ENCODE results near the gene WDTC1. TPM values are rescaled to one million over a fixed set of nuclear protein-coding genes. Genes with fewer than 3 reads are reported as not detected.
"Not testable (repeated sequence)": the region's sequence is repeated elsewhere in the genome, so short reads cannot be mapped to it uniquely, and the experiment has no call there.

The WDTC1 gene
- total RNA-seq, 2 donors from 2014 or later, result 30.7 to 32.9 TPM

- peaks cover 4% of the 10 kb centered on the region for H3K36me3 Mint-ChIP-seq (ENCODE audit: low read depth)
- ATAC-seq, result no peak
Observed at GRCh38 chr1:27269276-27269675, 34.8 kb downstream of the WDTC1 start.

GRCh38 chr1:27274204-27274603 lies 39.8 kb downstream of the WDTC1 start:
- ATAC-seq, result no peak
- Mint-ChIP-seq H3K36me3 (ENCODE audit: low read depth) (peaks cover 8% of the 10 kb centered on the region), H3K27ac (peak overlapping the region; percentile 29), H3K4me1 (peaks cover 13% of the 10 kb centered on the region), H3K4me3 (no peak overlapping the region), H3K27me3 (no peaks in the 10 kb centered on the region)
- no peaks in the 10 kb centered on the region for H3K9me3 ChIP-seq (ENCODE audit: control insufficient read depth, low read length, poor library complexity, severe bottlenecking)
- no peak for DNase-seq

More at GRCh38 chr1:27269276-27269675, 34.8 kb downstream of the WDTC1 start:
- Mint-ChIP-seq H3K27me3 (no peaks in the 10 kb centered on the region), H3K4me1 (peaks cover 8% of the 10 kb centered on the region), H3K27ac (no peak overlapping the region), H3K4me3 (no peak overlapping the region)
- no peak for DNase-seq
- H3K9me3 ChIP-seq (ENCODE audit: control insufficient read depth, low read length, poor library complexity, severe bottlenecking), result no peaks in the 10 kb centered on the region

GRCh38 chr1:27275696-27276095 lies 41.3 kb downstream of the WDTC1 start:
- peaks cover 6% of the 10 kb centered on the region for H3K36me3 Mint-ChIP-seq (ENCODE audit: low read depth)
- H3K9me3 ChIP-seq (ENCODE audit: control insufficient read depth, low read length, poor library complexity, severe bottlenecking), result no peaks in the 10 kb centered on the region
- no peak overlapping the region for H3K4me3 Mint-ChIP-seq
- H3K27ac Mint-ChIP-seq, result no peak overlapping the region
- DNase-seq (no peak), ATAC-seq (no peak)
- H3K27me3 Mint-ChIP-seq, result no peaks in the 10 kb centered on the region
- H3K4me1 Mint-ChIP-seq, result peaks cover 11% of the 10 kb centered on the region

GRCh38 chr1:27284425-27285273 lies 50.2 kb downstream of the WDTC1 start:
- Mint-ChIP-seq H3K27ac (no peak overlapping the region), H3K4me3 (no peak overlapping the region), H3K36me3 (ENCODE audit: low read depth) (peaks cover 6% of the 10 kb centered on the region), H3K27me3 (no peaks in the 10 kb centered on the region), H3K4me1 (peaks cover 2% of the 10 kb centered on the region)
- DNase-seq (peak; percentile 62 to 84 (median 71)), ATAC-seq (peak; percentile 91)
- H3K9me3 ChIP-seq (ENCODE audit: control insufficient read depth, low read length, poor library complexity, severe bottlenecking), result no peaks in the 10 kb centered on the region

- no peaks in the 10 kb centered on the region for H3K9me3 ChIP-seq (ENCODE audit: control insufficient read depth, low read length, poor library complexity, severe bottlenecking)
- H3K36me3 Mint-ChIP-seq (ENCODE audit: low read depth), result peaks cover 6% of the 10 kb centered on the region
- no peaks in the 10 kb centered on the region for H3K27me3 Mint-ChIP-seq
- H3K4me3 Mint-ChIP-seq, result no peak overlapping the region
- H3K27ac Mint-ChIP-seq, result no peak overlapping the region
- DNase-seq (no peak), ATAC-seq (no peak)
- peaks cover 2% of the 10 kb centered on the region for H3K4me1 Mint-ChIP-seq
Observed at GRCh38 chr1:27285274-27285660, 50.8 kb downstream of the WDTC1 start.

- not testable (repeated sequence) for H3K36me3 Mint-ChIP-seq (ENCODE audit: low read depth); DNase-seq; H3K27me3 Mint-ChIP-seq; H3K4me3 Mint-ChIP-seq; H3K9me3 ChIP-seq (ENCODE audit: control insufficient read depth, low read length, poor library complexity, severe bottlenecking); H3K27ac Mint-ChIP-seq; ATAC-seq; H3K4me1 Mint-ChIP-seq
Observed at GRCh38 chr1:27285821-27286220, 51.4 kb downstream of the WDTC1 start.

- H3K27ac Mint-ChIP-seq; H3K4me1 Mint-ChIP-seq; H3K27me3 Mint-ChIP-seq; H3K9me3 ChIP-seq (ENCODE audit: control insufficient read depth, low read length, poor library complexity, severe bottlenecking); ATAC-seq; DNase-seq; H3K4me3 Mint-ChIP-seq; H3K36me3 Mint-ChIP-seq (ENCODE audit: low read depth): not testable (repeated sequence)
Observed at GRCh38 chr1:27289125-27289524, 54.7 kb downstream of the WDTC1 start.

GRCh38 chr1:27290581-27290980 lies 56.1 kb downstream of the WDTC1 start:
- Mint-ChIP-seq H3K27ac (no peak overlapping the region), H3K36me3 (ENCODE audit: low read depth) (peaks cover 8% of the 10 kb centered on the region)

GRCh38 chr1:27292106-27292505 lies 57.7 kb downstream of the WDTC1 start:
- no peak overlapping the region for H3K27ac Mint-ChIP-seq
- H3K4me1 Mint-ChIP-seq, result peaks cover 3% of the 10 kb centered on the region
- peaks cover 8% of the 10 kb centered on the region for H3K36me3 Mint-ChIP-seq (ENCODE audit: low read depth)
- DNase-seq (no peak), ATAC-seq (no peak)
- H3K4me3 Mint-ChIP-seq, result no peak overlapping the region
- no peaks in the 10 kb centered on the region for H3K9me3 ChIP-seq (ENCODE audit: control insufficient read depth, low read length, poor library complexity, severe bottlenecking)
- no peaks in the 10 kb centered on the region for H3K27me3 Mint-ChIP-seq

More at GRCh38 chr1:27290581-27290980, 56.1 kb downstream of the WDTC1 start:
- no peaks in the 10 kb centered on the region for H3K27me3 Mint-ChIP-seq
- peaks cover 3% of the 10 kb centered on the region for H3K4me1 Mint-ChIP-seq
- no peak for ATAC-seq
- H3K4me3 Mint-ChIP-seq, result peak overlapping the region; percentile 15
- H3K9me3 ChIP-seq (ENCODE audit: control insufficient read depth, low read length, poor library complexity, severe bottlenecking), result no peaks in the 10 kb centered on the region
- no peak for DNase-seq

GRCh38 chr1:27293915-27294314 lies 59.5 kb downstream of the WDTC1 start:
- no peak overlapping the region for H3K27ac Mint-ChIP-seq
- no peak for ATAC-seq
- no peak for DNase-seq
- H3K27me3 Mint-ChIP-seq, result no peaks in the 10 kb centered on the region
- no peak overlapping the region for H3K4me3 Mint-ChIP-seq
- peaks cover 2% of the 10 kb centered on the region for H3K36me3 Mint-ChIP-seq (ENCODE audit: low read depth)
- peaks cover 3% of the 10 kb centered on the region for H3K4me1 Mint-ChIP-seq
- H3K9me3 ChIP-seq (ENCODE audit: control insufficient read depth, low read length, poor library complexity, severe bottlenecking), result no peaks in the 10 kb centered on the region

GRCh38 chr1:27296773-27297291 lies 62.4 kb downstream of the WDTC1 start:
- H3K4me3 Mint-ChIP-seq, result no peak overlapping the region
- H3K27ac Mint-ChIP-seq, result no peak overlapping the region
- DNase-seq (peak; percentile 45 to 62 (median 60)), ATAC-seq (peak; percentile 67)
- peaks cover 3% of the 10 kb centered on the region for H3K36me3 Mint-ChIP-seq (ENCODE audit: low read depth)
- H3K9me3 ChIP-seq (ENCODE audit: control insufficient read depth, low read length, poor library complexity, severe bottlenecking), result no peaks in the 10 kb centered on the region
- no peaks in the 10 kb centered on the region for H3K27me3 Mint-ChIP-seq
- H3K4me1 Mint-ChIP-seq, result peaks cover 7% of the 10 kb centered on the region

- H3K9me3 ChIP-seq (ENCODE audit: control insufficient read depth, low read length, poor library complexity, severe bottlenecking), result no peaks in the 10 kb centered on the region
- no peak overlapping the region for H3K4me3 Mint-ChIP-seq
- H3K27ac Mint-ChIP-seq, result no peak overlapping the region
- H3K36me3 Mint-ChIP-seq (ENCODE audit: low read depth), result peaks cover 3% of the 10 kb centered on the region
- H3K27me3 Mint-ChIP-seq, result no peaks in the 10 kb centered on the region
- no peak for DNase-seq
- peaks cover 7% of the 10 kb centered on the region for H3K4me1 Mint-ChIP-seq
- ATAC-seq, result no peak
Observed at GRCh38 chr1:27297903-27298302, 63.5 kb downstream of the WDTC1 start.

- Mint-ChIP-seq H3K27ac (no peak overlapping the region), H3K36me3 (ENCODE audit: low read depth) (peaks cover 3% of the 10 kb centered on the region)
Observed at GRCh38 chr1:27298632-27299384, 64.4 kb downstream of the WDTC1 start.

More at GRCh38 chr1:27298632-27299384, 64.4 kb downstream of the WDTC1 start:
- no peak for ATAC-seq
- Mint-ChIP-seq H3K4me1 (peaks cover 7% of the 10 kb centered on the region), H3K27me3 (no peaks in the 10 kb centered on the region), H3K4me3 (no peak overlapping the region)
- DNase-seq, result no peak
- no peaks in the 10 kb centered on the region for H3K9me3 ChIP-seq (ENCODE audit: control insufficient read depth, low read length, poor library complexity, severe bottlenecking)
